Measurements from ENCODE around the gene AOPEP. TPM values are rescaled to one million over a fixed set of nuclear protein-coding genes. Genes with fewer than 3 reads are reported as not detected.
A peak's percentile ranks its signal among the peaks of the same experiment; 100 is the strongest.

The AOPEP gene
- total and polyA plus RNA-seq, 2 of the 13 experiments (the other 11 are each of a cell fraction or from before 2014, with no cell fraction given), result 22.2 to 41.6 TPM

GRCh38 chr9:94681508-94681907 lies 45.0 kb upstream of the AOPEP start (continued):
- TF ChIP-seq IKZF5 (CRISPR knock-in tag; IDR thresholded peaks at IDR 0.05) (0 out of 2 replicates have a peak, but pooled peaks have one; percentile 49), ZNF30 (CRISPR knock-in tag; IDR thresholded peaks at IDR 0.05) (no peak), HBP1 (CRISPR knock-in tag; IDR thresholded peaks at IDR 0.05; ENCODE audit: low read depth) (0 out of 2 replicates have a peak, but pooled peaks have one; percentile 45), ZNF576 (CRISPR knock-in tag; IDR thresholded peaks at IDR 0.05) (no peak), CBX1 (IDR thresholded peaks at IDR 0.05; ENCODE audit: low read depth) (no peak), ZBTB33 (CRISPR knock-in tag; IDR thresholded peaks at IDR 0.05) (no peak), CCAR2 (optimal IDR thresholded peaks at IDR 0.05; ENCODE audit: low read depth, low read length) (no peak), FOSL2 (CRISPR knock-in tag; IDR thresholded peaks at IDR 0.05) (peak; percentile 14; the same call in 1 of the 2 replicates), SRSF4 (IDR thresholded peaks at IDR 0.05; ENCODE audit: low read depth, low read length, poor library complexity, severe bottlenecking) (no peak), ZNF12 (CRISPR knock-in tag; IDR thresholded peaks at IDR 0.05) (no peak), KIAA2018 (CRISPR knock-in tag; IDR thresholded peaks at IDR 0.05; ENCODE audit: borderline replicate concordance) (no peak), SPEN (CRISPR knock-in tag; IDR thresholded peaks at IDR 0.05; ENCODE audit: low read depth) (0 out of 2 replicates have a peak, but pooled peaks have one; percentile 22), MZF1 (CRISPR knock-in tag; IDR thresholded peaks at IDR 0.05; ENCODE audit: borderline replicate concordance) (no peak), ARNT (IDR thresholded peaks at IDR 0.05) (no peak)
